Lung (tissue), 12 donors: ENCODE data around the gene WDR43. TPM values are rescaled to one million over a fixed set of nuclear protein-coding genes. Genes with fewer than 3 reads are reported as not detected.

Source experiments
- ATAC-seq: fragments of 200-7000 bp; cut with Tn5 transposase; one replicate; pipeline ENCODE4 v1.9.1; 2020; ENCODE audit warnings: moderate number of reproducible peaks; ENCODE audit not compliant: insufficient read depth, low FRiP score
- DNase-seq, 3 donors: peaks; one replicate each; pipeline ENCODE4 v3.0.0-alpha.2; 2013 to 2017
- H3K27ac ChIP-seq, 2 donors: one replicate each; pipeline ENCODE4 v1.5.1; 2013; ENCODE audit warnings: mild to moderate bottlenecking in 2 of 2, moderate library complexity in 2 of 2, control low read depth in 1 of 2, inconsistent platforms in 1 of 2, low read depth in 1 of 2, low read length in 1 of 2
- H3K27me3 ChIP-seq, 3 donors: one replicate each; pipeline ENCODE4 v1.5.1; 2013; ENCODE audit warnings: low read length in 2 of 3; ENCODE audit not compliant: control insufficient read depth in 3 of 3, insufficient read depth in 3 of 3
- H3K36me3 ChIP-seq, 4 donors: one replicate each; pipeline ENCODE4 v1.5.1; 2013; ENCODE audit warnings: low read length in 4 of 4, mild to moderate bottlenecking in 1 of 4, moderate library complexity in 1 of 4; ENCODE audit not compliant: control insufficient read depth in 4 of 4, insufficient read depth in 4 of 4
- H3K4me1 ChIP-seq, 5 donors: one replicate each; pipeline ENCODE4 v1.5.1; 2013; ENCODE audit warnings: low read length in 5 of 5, mild to moderate bottlenecking in 2 of 5, moderate library complexity in 1 of 5; ENCODE audit not compliant: control insufficient read depth in 5 of 5, insufficient read depth in 5 of 5
- H3K4me3 ChIP-seq: one replicate; pipeline ENCODE4 v1.5.1; 2013; ENCODE audit warnings: mild to moderate bottlenecking, control low read depth, moderate library complexity
- H3K9ac ChIP-seq, 2 donors: one replicate each; pipeline ENCODE4 v1.5.1; 2013; ENCODE audit warnings: low read length in 2 of 2, control low read depth in 1 of 2; ENCODE audit not compliant: insufficient read depth in 1 of 2
- H3K9me3 ChIP-seq, 4 donors: one replicate each; pipeline ENCODE4 v1.5.1; 2013; ENCODE audit warnings: low read length in 3 of 4, mild to moderate bottlenecking in 1 of 4, moderate library complexity in 1 of 4; ENCODE audit not compliant: control insufficient read depth in 4 of 4, insufficient read depth in 3 of 4
- WGBS, 2 donors: extraction: QIAGEN DNeasy Blood & Tissue Kit; methylation state at CpG; one replicate each; pipeline ENCODE4 v1.1.7; 2013; 5-methylcytosine and 5-hydroxymethylcytosine counted together
- polyA plus RNA-seq, 2 donors: library from polyadenylated mRNA; stranded (reverse); fragments of 200-250 nt; gene quantifications; one replicate each; pipeline ENCODE4 v1.2.1, GENCODE V29; 2013
- total RNA-seq, 2 donors: library from RNA; depleted of rRNA in 1 of 2; stranded (reverse); fragments of >200 nt in 1 of 2; gene quantifications; one replicate each; pipeline ENCODE4 v1.2.1, GENCODE V29; 2014 to 2021
- TF ChIP-seq, protein P1 (sequence below): IDR thresholded peaks from 2 replicates; pipeline ENCODE4 v1.5.1; 2012; ENCODE audit warnings: mild to moderate bottlenecking; ENCODE audit errors: control extremely low read depth, extremely low read depth
- donor health status: control.
- donor health status: control.
- donor health status: Bipolar disorder and iron deficiency.
- donor health status: healthy.
- donor health status: DM: yes; HTN: yes; CAD: no.

The WDR43 gene
- total and polyA plus RNA-seq, 4 donors = 8.2 to 40.2 (median 28.1) TPM

DNA sequence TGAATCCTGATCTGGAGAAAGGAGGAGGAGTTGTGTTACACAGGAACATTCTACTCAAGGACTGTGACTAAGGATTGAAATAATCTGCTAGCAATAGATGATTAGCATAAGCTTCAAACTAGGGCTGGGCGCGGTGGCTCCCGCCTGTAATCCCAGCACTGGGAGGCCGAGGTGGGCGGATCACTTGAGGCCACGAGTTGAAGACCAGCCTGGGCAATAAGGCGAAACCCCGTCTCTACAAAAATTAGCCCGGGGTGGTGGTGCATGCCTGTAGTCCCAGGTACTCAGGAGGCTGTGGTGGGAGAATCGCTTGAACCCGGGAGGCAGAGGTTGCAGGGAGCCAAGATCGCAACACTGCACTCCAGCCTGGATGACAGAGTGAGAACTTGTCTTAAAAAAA is 25.9 kb upstream of the WDR43 start:
- peaks cover 6 to 17% (median 9%) of the 10 kb centered on the region in 5 donors for H3K4me1 ChIP-seq
- no peak for ATAC-seq
- no peaks in the 10 kb centered on the region for H3K27me3 ChIP-seq
- H3K4me3 ChIP-seq = no peak overlapping the region
- 77 to 89% methylated on average over 12 of the region's 12 CpGs for WGBS, 2 donors
- TF ChIP-seq, protein P1, sequence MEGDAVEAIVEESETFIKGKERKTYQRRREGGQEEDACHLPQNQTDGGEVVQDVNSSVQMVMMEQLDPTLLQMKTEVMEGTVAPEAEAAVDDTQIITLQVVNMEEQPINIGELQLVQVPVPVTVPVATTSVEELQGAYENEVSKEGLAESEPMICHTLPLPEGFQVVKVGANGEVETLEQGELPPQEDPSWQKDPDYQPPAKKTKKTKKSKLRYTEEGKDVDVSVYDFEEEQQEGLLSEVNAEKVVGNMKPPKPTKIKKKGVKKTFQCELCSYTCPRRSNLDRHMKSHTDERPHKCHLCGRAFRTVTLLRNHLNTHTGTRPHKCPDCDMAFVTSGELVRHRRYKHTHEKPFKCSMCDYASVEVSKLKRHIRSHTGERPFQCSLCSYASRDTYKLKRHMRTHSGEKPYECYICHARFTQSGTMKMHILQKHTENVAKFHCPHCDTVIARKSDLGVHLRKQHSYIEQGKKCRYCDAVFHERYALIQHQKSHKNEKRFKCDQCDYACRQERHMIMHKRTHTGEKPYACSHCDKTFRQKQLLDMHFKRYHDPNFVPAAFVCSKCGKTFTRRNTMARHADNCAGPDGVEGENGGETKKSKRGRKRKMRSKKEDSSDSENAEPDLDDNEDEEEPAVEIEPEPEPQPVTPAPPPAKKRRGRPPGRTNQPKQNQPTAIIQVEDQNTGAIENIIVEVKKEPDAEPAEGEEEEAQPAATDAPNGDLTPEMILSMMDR = no peak
- H3K9ac ChIP-seq = peak overlapping the region; percentile 25 to 34
- H3K9me3 ChIP-seq = no peaks in the 10 kb centered on the region
- no peak overlapping the region for H3K27ac ChIP-seq
- H3K36me3 ChIP-seq = peaks cover 0 to 6% (median 2%) of the 10 kb centered on the region in 4 donors
- DNase-seq = no peak

DNA sequence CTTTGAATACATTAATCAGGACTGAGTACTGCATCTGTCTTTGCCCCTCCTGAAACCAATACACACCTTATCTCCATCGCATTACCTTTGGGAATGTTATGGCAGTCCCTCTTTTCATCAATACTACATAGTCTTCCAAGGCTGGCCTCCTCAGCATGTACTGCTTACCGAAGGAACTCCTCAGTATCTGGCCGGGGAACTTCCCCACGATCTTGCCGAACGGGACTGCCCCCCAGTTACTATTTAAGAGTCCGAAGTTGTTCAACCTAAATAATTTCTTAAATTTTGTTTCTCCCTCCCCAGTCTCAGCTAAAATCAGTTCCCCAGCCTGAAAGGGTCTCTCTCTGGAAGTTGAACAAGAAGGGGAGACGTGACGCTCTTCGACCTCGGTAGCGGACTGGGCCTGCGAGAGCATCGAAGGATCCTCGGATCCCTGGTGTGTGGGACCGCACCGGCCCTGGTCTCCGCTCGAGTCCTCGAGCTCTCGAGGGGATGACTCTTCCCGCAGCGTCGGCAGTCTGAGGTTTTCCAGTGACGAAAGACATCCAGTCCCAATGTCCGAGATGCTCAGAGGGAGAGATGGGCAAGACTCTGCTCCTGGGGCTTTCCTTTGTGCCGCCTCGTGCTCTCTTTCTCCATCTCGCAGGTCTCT is 24.8 kb upstream of the WDR43 start:
- 0% methylated on average over 29 of the region's 29 CpGs for WGBS, 2 donors
- H3K27ac ChIP-seq = peak overlapping the region; percentile 75 to 89
- ATAC-seq (peak; percentile 21), DNase-seq (no peak)
- no peaks in the 10 kb centered on the region for H3K27me3 ChIP-seq
- TF ChIP-seq, protein P1 = no peak
- H3K36me3 ChIP-seq = peaks cover 0 to 6% (median 2%) of the 10 kb centered on the region in 4 donors
- H3K4me3 ChIP-seq = peak overlapping the region; percentile 61
- peak overlapping the region; percentile 84 to 96 for H3K9ac ChIP-seq
- H3K4me1 ChIP-seq = peaks cover 6 to 17% (median 9%) of the 10 kb centered on the region in 5 donors
- no peaks in the 10 kb centered on the region for H3K9me3 ChIP-seq

DNA sequence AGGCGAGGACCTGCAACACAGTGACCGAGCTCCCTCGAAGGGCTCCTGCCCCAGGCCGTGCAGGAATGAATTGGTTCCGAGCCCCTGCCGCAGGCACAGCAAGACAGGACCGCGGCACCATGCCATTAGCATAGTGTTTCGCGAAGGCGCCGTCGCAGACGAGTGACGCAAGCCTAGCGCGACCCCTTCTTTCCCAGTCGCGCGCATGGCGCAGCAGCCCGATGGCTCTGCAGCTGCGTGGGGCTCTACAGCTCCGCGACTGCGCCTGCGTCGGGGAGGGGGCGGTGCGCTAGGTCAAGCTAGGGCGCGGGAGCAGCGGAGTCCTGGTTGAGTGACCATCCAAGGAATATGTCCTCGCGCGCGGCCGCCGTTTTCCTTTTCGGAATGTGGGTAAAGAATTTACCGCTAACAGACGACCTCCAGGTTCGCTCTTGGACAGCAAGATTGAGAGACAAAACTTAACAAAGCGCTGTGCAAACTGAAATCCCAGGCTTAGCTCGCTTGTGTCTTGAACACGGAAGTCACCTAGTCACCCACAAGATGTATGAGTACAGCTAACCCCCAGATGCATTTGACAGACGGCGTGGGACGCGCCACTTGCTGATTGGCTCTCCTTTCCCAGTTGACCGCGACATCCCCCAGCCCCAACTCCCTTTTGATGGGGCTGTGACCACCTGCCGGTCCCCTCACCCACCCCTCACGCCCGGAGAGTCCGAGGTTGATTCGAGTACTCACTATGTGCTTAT is 24.1 kb upstream of the WDR43 start, which contains the start of gene TRMT61B:
Gene TRMT61B (minus strand): TSS at position 164 of the 746 bp plus-strand sequence. CDS start 32 bp downstream, at position 132.
- WGBS, 2 donors = 0% methylated on average over 57 of the region's 57 CpGs
- TF ChIP-seq, protein P1 = peak; percentile 2

More for the DNA sequence above, 24.1 kb upstream of the WDR43 start, which contains the start of gene TRMT61B:
- ATAC-seq (peak; percentile 99), DNase-seq (peak; percentile 96 to 99 (median 97))
- H3K27me3 ChIP-seq = no peaks in the 10 kb centered on the region
- H3K27ac ChIP-seq = peak within 1 kb of the TSS; percentile 75 to 89
- peak within 1 kb of the TSS; percentile 61 for H3K4me3 ChIP-seq
- peak within 1 kb of the TSS; percentile 84 to 96 for H3K9ac ChIP-seq
- no peaks in the 10 kb centered on the region for H3K9me3 ChIP-seq
- peaks cover 6 to 17% (median 9%) of the 10 kb centered on the region in 5 donors for H3K4me1 ChIP-seq
- H3K36me3 ChIP-seq = peaks cover 0 to 6% (median 2%) of the 10 kb centered on the region in 4 donors
